GM23338 (cell line): Measurements from ENCODE around the gene AADACL3.

Experiments
- CREB1 ChIP-seq: fragments of 250-450 bp; sonication (Bioruptor Pico); IDR thresholded peaks from 2 replicates; pipeline ENCODE4 v1.5.0; 2020; ENCODE audit warnings: low read depth, mild to moderate bottlenecking, moderate library complexity
- EZH2 ChIP-seq: fragments of 200-600 bp; sonication (generic); IDR thresholded peaks from one replicate; pipeline ENCODE4 v1.8.0; 2017; ENCODE audit warnings: antibody characterized with exemption, mild to moderate bottlenecking, low read depth; ENCODE audit not compliant: unreplicated experiment
- EZH2phosphoT487 ChIP-seq: fragments of 200-600 bp; sonication (generic); IDR thresholded peaks from one replicate; pipeline ENCODE4 v1.8.1; 2018; ENCODE audit warnings: antibody characterized with exemption; ENCODE audit not compliant: unreplicated experiment
- JUNB ChIP-seq: IDR thresholded peaks from one replicate; pipeline ENCODE4 v1.6.1; 2016; ENCODE audit warnings: antibody characterized with exemption; ENCODE audit not compliant: unreplicated experiment
- POLR2AphosphoS5 ChIP-seq: IDR thresholded peaks from 2 replicates; pipeline ENCODE4 v1.6.1; 2016; ENCODE audit warnings: antibody characterized with exemption, low read depth
- TF ChIP-seq, protein P1 (sequence below), 2 experiments: fragments of 200-600 bp in 1 of 2; sonication (generic) in 1 of 2; conservative IDR thresholded peaks; 2 replicates each; pipeline versions ENCODE4 v1.5.1 to v1.6.1; 2016 to 2017; ENCODE audit warnings: antibody characterized with exemption in 2 of 2, low read depth in 2 of 2, mild to moderate bottlenecking in 2 of 2, moderate library complexity in 1 of 2
- TF ChIP-seq, protein P2 (sequence below): IDR thresholded peaks from 2 replicates; pipeline ENCODE4 v1.6.1; 2016; ENCODE audit warnings: antibody characterized with exemption

DNA sequence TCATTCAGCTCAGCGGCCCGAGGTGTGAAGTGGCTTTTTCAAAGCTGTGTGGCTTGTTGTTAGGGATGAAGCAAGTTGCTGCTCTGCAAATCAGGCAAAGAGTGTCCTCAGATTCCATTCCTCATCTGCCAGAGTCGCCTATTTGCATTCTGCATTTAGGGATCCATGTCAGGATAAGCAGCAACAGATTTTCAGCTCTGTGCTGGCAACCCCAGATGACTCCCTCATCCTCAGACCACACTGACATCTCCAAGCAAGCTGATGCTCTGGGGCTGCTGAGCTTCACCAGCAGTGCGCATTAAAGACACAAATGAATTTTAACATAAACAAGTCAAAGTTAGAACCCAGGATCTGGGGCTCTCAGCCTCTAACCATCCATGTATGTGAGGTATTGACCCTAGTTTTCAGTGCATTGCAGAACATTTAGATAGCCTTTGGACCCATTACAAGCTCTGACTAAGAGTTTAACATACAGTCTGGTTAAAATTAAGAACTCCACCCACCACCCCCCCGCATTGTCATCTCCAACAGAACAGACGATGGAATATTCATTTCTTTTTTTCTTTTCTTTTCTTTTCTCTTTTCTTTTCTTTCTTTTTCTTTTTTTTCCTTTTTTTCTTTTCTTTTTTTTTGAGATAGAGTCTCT lies 41.0 kb downstream of the AADACL3 start:
- TF ChIP-seq, protein P1, sequence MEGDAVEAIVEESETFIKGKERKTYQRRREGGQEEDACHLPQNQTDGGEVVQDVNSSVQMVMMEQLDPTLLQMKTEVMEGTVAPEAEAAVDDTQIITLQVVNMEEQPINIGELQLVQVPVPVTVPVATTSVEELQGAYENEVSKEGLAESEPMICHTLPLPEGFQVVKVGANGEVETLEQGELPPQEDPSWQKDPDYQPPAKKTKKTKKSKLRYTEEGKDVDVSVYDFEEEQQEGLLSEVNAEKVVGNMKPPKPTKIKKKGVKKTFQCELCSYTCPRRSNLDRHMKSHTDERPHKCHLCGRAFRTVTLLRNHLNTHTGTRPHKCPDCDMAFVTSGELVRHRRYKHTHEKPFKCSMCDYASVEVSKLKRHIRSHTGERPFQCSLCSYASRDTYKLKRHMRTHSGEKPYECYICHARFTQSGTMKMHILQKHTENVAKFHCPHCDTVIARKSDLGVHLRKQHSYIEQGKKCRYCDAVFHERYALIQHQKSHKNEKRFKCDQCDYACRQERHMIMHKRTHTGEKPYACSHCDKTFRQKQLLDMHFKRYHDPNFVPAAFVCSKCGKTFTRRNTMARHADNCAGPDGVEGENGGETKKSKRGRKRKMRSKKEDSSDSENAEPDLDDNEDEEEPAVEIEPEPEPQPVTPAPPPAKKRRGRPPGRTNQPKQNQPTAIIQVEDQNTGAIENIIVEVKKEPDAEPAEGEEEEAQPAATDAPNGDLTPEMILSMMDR (conservative IDR thresholded peaks at IDR 0.05; ENCODE audit: low read depth in 2 of 2) = no peak
- no peak for TF ChIP-seq JUNB
- TF ChIP-seq, protein P2, sequence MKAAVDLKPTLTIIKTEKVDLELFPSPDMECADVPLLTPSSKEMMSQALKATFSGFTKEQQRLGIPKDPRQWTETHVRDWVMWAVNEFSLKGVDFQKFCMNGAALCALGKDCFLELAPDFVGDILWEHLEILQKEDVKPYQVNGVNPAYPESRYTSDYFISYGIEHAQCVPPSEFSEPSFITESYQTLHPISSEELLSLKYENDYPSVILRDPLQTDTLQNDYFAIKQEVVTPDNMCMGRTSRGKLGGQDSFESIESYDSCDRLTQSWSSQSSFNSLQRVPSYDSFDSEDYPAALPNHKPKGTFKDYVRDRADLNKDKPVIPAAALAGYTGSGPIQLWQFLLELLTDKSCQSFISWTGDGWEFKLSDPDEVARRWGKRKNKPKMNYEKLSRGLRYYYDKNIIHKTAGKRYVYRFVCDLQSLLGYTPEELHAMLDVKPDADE = no peak
- TF ChIP-seq EZH2 = no peak
- no peak for TF ChIP-seq CREB1 (CRISPR knock-in tag)
- TF ChIP-seq POLR2AphosphoS5 = no peak
- TF ChIP-seq EZH2phosphoT487 = no peak
